RPMI7951 (cell line): ENCODE results near the gene MMP28. TPM values are rescaled to one million over a fixed set of nuclear protein-coding genes. Genes with fewer than 3 reads are reported as not detected.

Experiments
- DNase-seq: peaks from one replicate; pipeline ENCODE4 v3.0.0-alpha.2; 2012; ENCODE audit warnings: low read depth
- total RNA-seq: library from RNA; depleted of rRNA; stranded (reverse); fragments of >200 nt; shearing (Covaris generic); gene quantifications from 2 replicates; pipeline ENCODE4 v1.2.3, GENCODE V29; 2014; rRNA removed

MMP28 gene
- total RNA-seq, 1 experiment from 2014 or later: not detected

DNA sequence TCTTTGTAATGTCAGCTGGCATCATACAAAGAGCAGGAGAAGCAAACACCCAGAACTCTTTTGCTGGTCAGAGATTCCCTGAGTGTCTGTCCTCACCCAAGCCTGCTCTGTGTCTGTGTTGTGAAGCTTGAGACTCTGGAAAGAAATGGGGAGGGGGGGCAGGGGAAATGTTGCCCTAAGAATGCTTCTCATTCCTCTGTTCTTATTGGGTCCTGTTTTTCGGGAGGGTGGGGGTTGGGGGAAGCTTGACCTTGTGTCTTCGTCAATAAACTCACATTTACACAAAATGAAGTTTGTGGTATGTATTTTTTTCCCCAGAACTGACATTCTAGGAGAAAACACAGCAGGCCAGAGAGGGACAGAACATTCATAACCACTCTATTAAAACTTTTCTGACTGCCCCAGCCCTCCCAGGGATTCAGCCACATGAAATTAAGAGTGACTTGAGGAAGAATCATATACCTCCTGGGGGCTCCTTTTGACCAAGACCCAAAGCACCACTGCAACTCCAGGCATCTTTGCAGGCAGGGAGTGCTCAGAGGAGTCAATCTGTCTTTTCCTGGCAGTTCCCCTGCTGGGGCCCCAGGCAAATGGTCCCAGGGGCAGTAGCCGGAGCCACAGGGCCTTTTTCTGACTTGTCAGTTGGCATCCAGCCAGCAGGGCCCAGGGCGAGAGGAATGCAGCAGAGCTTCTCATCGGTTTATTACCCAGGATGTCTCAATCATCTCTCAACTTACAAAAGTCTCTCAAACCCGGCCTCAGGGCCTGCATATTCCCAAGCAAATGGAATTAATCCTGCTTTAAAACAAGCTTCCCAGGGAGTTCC lies 69.1 kb downstream of the MMP28 start:
- peak; percentile 74 for DNase-seq

DNA sequence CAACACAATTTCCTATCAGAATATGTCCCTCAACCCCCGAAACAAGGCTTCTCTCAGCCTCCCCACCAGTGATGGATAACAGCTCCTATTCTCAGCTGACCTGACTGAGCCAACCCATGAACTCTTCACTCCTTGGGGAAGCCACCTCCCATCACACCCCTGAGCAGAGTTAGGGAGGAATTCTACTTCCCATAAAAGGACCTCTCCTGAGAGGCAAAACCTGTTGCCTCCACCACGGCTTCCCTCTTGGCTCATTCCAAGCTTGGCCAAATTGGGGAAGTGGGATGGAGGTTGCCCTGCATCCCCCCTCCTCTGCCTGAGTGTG lies 69.7 kb downstream of the MMP28 start:
- no peak for DNase-seq

DNA sequence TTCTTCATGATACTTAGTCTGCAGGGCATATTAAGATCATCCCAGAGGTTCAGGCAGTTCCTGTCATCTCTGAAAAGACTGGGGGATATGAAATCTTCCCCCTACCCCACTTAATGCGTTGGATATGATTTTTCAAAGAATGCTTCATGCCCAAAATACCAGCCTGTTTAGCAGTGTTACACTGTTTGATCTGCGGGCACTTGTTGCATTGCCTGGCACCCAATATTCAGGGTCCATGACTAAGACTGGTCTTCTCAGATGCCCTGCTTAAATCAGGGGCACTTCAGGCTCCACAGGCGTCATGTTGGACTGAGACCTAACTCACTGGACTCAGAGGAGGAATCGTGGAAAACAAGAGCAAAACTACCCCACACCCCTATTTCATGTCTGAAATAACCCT lies 70.4 kb downstream of the MMP28 start:
- no peak for DNase-seq

GRCh38 chr17:35723735-35724134 lies 71.7 kb downstream of the MMP28 start:
- no peak for DNase-seq

DNA sequence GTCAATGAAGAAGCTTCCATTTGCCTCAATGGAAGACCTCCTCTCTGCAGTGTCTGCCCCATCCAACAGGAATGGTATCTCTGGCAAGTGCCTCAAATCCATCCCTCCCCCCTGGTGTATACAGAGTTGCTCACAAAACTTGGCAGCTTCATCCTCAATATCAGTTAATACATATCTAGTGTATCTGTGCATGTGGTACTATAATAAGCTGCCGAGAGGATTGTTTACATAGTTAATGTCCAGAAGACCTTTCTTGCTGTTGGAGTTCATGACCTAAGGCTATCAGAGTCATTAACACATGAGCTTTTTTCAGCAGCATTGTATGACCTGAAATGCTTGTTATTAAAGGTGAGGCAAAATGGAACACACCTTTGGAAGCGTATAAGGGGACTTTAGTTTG lies 78.0 kb downstream of the MMP28 start:
- DNase-seq: no peak

DNA sequence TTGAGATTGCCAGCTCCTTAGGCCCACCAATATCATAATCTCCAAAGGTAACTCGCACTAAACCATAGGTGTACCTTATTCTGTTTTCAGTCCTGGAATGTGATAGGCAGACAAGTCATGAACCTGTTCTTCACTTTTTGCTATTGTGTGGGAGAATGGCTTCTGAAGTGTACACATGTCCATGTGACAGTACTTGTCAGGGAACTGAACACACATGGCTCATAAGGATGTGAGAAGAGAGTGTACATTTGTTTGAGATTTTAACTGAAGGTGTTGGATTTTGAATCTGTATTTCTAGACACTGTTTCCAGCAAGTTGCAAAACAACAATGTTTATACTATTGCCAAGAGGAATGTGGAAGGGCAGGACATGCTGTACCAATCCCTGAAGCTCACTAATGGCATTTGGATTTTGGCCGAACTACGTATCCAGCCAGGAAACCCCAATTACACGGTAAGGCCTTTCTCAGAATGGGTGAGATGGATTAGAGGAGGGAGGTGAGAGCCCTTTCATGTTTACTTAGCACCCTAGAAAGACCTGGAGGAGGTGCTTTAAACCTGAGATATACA lies 78.5 kb downstream of the MMP28 start:
- no peak for DNase-seq

DNA sequence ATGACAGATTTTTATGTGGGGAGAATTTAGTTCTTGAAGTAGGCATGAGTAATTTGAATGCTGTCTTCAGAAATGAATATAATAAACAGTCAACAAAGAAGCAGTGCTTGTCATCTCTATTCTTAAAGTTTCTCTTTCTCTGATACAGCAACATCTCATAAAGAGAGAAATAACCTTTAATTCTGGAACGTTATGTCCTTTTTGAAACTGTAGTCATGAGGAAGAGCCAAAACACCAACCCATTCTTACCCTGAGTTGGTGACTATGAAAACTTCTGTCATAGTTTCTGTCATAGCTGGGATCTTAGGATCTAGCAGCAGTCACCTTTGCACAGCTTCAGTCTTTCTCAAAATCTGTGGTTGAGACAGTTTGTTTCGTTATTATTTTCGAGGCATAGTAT lies 79.3 kb downstream of the MMP28 start:
- DNase-seq: no peak

Other genes with a start within 250 kb of the MMP28 start
- gene SLFN14, start 234.8 kb downstream of the MMP28 start, total RNA-seq: not detected in 2 replicates
- 7.7 and 9.3 TPM in 2 replicates for gene PEX12, start 217.1 kb downstream of the MMP28 start, total RNA-seq
- 47.2 and 64.0 TPM in 2 replicates for gene AP2B1, start 208.3 kb downstream of the MMP28 start, total RNA-seq
- gene RASL10B, start 64.0 kb downstream of the MMP28 start, total RNA-seq: 1.1 and 1.6 TPM in 2 replicates
- not detected in 2 replicates for gene GAS2L2, start 42.4 kb downstream of the MMP28 start, total RNA-seq
- gene C17orf50, start 34.8 kb downstream of the MMP28 start, total RNA-seq: not detected in 2 replicates
- gene TAF15, start 13.8 kb upstream of the MMP28 start, total RNA-seq: 14.0 and 15.3 TPM in 2 replicates
- not detected in 2 replicates for gene HEATR9, start 73.2 kb upstream of the MMP28 start, total RNA-seq
- 2.7 and 4.0 TPM in 2 replicates for gene CCL5, start 84.7 kb upstream of the MMP28 start, total RNA-seq
- 0.96 and 2.4 TPM in 2 replicates for gene RDM1, start 135.1 kb upstream of the MMP28 start, total RNA-seq
- gene LYZL6, start 148.1 kb upstream of the MMP28 start, total RNA-seq: not detected in 2 replicates
- not detected in 2 replicates for gene CCL16, start 185.9 kb upstream of the MMP28 start, total RNA-seq
- gene CCL14, start 191.1 kb upstream of the MMP28 start, total RNA-seq: not detected in 2 replicates
- not detected in 2 replicates for gene CCL15, start 205.9 kb upstream of the MMP28 start, total RNA-seq
- gene CCL23, start 222.3 kb upstream of the MMP28 start, total RNA-seq: not detected in 2 replicates